Transverse colon (tissue), 4 donors: Measurements from ENCODE around the gene PLCL1. TPM values are rescaled to one million over a fixed set of nuclear protein-coding genes. Genes with fewer than 3 reads are reported as not detected.
"Not testable (repeated sequence)": the region's sequence is repeated elsewhere in the genome, so short reads cannot be mapped to it uniquely, and the experiment has no call there.

ENCODE experiments used
- DNase-seq: peaks from one replicate; pipeline ENCODE4 v3.0.0-alpha.2; 2019
- H3K27ac ChIP-seq, 4 donors: fragments of 200-600 bp; sonication (generic); 2 replicates each; pipeline ENCODE4 v1.5.1; 2016 to 2018; ENCODE audit warnings: inconsistent platforms in 4 of 4
- H3K27me3 ChIP-seq: fragments of 200-600 bp; sonication (generic); 2 replicates; pipeline ENCODE4 v1.5.1; 2017; ENCODE audit warnings: inconsistent platforms
- H3K36me3 ChIP-seq, 4 donors: fragments of 200-600 bp; sonication (generic); 2 replicates each; pipeline ENCODE4 v1.5.1; 2017 to 2019; ENCODE audit warnings: inconsistent platforms in 4 of 4
- H3K4me1 ChIP-seq, 4 donors: fragments of 200-600 bp; sonication (generic); 2 replicates each; pipeline ENCODE4 v1.5.1; 2017 to 2020; ENCODE audit warnings: inconsistent platforms in 4 of 4
- H3K4me3 ChIP-seq, 4 donors: fragments of 200-600 bp; sonication (generic); 1 replicate in 1 of 4; 2 replicates in 3 of 4; pipeline versions ENCODE4 v1.5.1 to v1.6.1; 2017 to 2019; ENCODE audit warnings: inconsistent platforms in 4 of 4
- H3K9me3 ChIP-seq, 2 donors: fragments of 200-600 bp; sonication (generic); 2 replicates each; pipeline ENCODE4 v1.5.1; 2017 to 2019; ENCODE audit warnings: inconsistent platforms in 2 of 2
- EP300 ChIP-seq: sonication (generic); formaldehyde crosslinking; IDR thresholded peaks from one replicate; pipeline ENCODE4 v1.6.1; 2017; ENCODE audit warnings: antibody characterized with exemption, low read depth
- POLR2A ChIP-seq: fragments of 450-650 bp; IDR thresholded peaks from one replicate; pipeline ENCODE4 v1.6.1; 2016; ENCODE audit warnings: antibody characterized with exemption, mild to moderate bottlenecking, moderate library complexity
- POLR2AphosphoS5 ChIP-seq, 3 donors: sonication (generic); formaldehyde crosslinking; IDR thresholded peaks; one replicate each; pipeline ENCODE4 v1.6.1; 2016; ENCODE audit warnings: antibody characterized with exemption in 3 of 3
- WGBS, 2 donors: methylation state at CpG; one replicate each; pipeline ENCODE4 v1.1.5; 2018; ENCODE audit warnings: low coverage in 1 of 2; 5-methylcytosine and 5-hydroxymethylcytosine counted together
- in situ Hi-C, 4 donors: fragments of 200-750 bp; cut with MboI; loops; one replicate each; pipeline versions ENCODE4 v1.15.0 to v1.15.1; 2017; ENCODE audit warnings: low sequenced_read_pairs in 3 of 4, low pct_ligation_motif_present in 1 of 4, low pct_unique_long_range_greater_than_20kb in 1 of 4
- intact Hi-C: fragments of 100-400 bp; cut with DNase I; formaldehyde crosslinking; loops from one replicate; pipeline ENCODE4 v1.15.1; 2023; ENCODE audit warnings: low total_unique reads
- total RNA-seq, 4 donors: library from RNA; depleted of rRNA; stranded (reverse); fragments of >200 nt; gene quantifications; one replicate each; pipeline ENCODE4 v1.1.0, GENCODE V29; 2016
- TF ChIP-seq, protein P1 (sequence below), 5 experiments: fragments of 200-600 bp in 3 of 5; fragments of 450-650 bp in 2 of 5; sonication (generic) in 3 of 5; IDR thresholded peaks; 1 replicate in 2 of 5; 2 replicates in 3 of 5; pipeline ENCODE4 v1.5.1; 2016 to 2017; ENCODE audit warnings: antibody characterized with exemption in 5 of 5, inconsistent platforms in 3 of 5, mild to moderate bottlenecking in 2 of 5, moderate library complexity in 1 of 5

Gene PLCL1
- total RNA-seq, 4 donors from 2014 or later, result 0.20 to 7.1 (median 5.3) TPM

DNA sequence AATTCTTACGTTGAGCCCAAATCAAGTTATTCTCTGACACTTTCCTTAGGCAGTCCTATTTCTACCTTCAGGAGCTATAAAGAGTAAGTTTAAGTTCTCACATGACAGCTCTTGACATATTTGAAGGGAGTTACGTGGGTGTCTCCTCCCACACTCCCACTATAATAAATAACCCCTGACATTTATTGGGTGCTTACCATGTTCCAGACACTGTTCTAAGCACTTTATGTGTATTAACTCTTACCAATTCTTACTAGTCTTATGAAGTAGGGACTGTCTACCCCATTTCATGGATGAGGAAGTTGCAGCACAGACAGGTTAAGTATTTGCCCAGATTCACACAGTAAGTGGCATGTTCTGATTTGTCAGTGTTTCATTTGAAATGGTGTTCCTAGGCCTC, 17.9 kb downstream of the PLCL1 start:
- Histone ChIP-seq H3K27ac (no peak overlapping the region), H3K27me3 (no peaks in the 10 kb centered on the region), H3K36me3 (no peaks in the 10 kb centered on the region), H3K9me3 (no peaks in the 10 kb centered on the region), H3K4me1 (no peaks in the 10 kb centered on the region), H3K4me3 (no peak overlapping the region)
- DNase-seq, result no peak
- intact Hi-C loops, result no loop called here
- 70 to 75% methylated on average over 2 of the region's 2 CpGs for WGBS, 2 donors
- in situ Hi-C loops, result loop anchor here in 1 of 4 donors (25.0 kb wide), 1 partner anchor 315 kb away; no protein-coding TSS in a partner anchor
- TF ChIP-seq POLR2AphosphoS5 (IDR thresholded peaks at IDR 0.05) (peak in 1 of 3 donors; percentile 48), POLR2A (no peak)

DNA sequence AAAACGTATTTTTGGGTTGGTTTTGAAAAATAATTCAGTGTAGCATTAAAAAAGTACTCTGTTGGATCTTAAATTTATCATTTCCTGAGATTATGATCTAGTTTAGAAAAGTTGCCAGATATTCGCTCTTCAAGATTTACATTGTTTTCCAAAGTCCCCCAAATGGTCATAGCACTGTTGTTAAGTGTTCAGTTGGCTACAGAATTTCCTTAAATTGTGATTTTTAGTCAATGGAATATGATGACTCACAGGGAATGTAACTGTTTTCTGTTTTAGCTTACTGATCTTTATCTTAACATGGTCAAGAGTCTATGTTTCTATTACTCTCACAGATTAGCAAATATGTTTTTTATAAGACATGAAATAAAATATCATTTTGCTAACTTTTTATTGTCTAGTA, 23.2 kb downstream of the PLCL1 start:
- Histone ChIP-seq H3K27ac (no peak overlapping the region), H3K27me3 (no peaks in the 10 kb centered on the region), H3K36me3 (no peaks in the 10 kb centered on the region), H3K4me3 (no peak overlapping the region), H3K9me3 (no peaks in the 10 kb centered on the region), H3K4me1 (no peaks in the 10 kb centered on the region)
- TF ChIP-seq, protein P1, sequence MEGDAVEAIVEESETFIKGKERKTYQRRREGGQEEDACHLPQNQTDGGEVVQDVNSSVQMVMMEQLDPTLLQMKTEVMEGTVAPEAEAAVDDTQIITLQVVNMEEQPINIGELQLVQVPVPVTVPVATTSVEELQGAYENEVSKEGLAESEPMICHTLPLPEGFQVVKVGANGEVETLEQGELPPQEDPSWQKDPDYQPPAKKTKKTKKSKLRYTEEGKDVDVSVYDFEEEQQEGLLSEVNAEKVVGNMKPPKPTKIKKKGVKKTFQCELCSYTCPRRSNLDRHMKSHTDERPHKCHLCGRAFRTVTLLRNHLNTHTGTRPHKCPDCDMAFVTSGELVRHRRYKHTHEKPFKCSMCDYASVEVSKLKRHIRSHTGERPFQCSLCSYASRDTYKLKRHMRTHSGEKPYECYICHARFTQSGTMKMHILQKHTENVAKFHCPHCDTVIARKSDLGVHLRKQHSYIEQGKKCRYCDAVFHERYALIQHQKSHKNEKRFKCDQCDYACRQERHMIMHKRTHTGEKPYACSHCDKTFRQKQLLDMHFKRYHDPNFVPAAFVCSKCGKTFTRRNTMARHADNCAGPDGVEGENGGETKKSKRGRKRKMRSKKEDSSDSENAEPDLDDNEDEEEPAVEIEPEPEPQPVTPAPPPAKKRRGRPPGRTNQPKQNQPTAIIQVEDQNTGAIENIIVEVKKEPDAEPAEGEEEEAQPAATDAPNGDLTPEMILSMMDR (IDR thresholded peaks at IDR 0.05), result no peak
- no peak for TF ChIP-seq EP300
- no peak for TF ChIP-seq POLR2AphosphoS5 (IDR thresholded peaks at IDR 0.05)
- TF ChIP-seq POLR2A, result no peak
- WGBS, 2 donors, result 68 to 73% methylated on average over 2 of the region's 2 CpGs
- in situ Hi-C loops, result no loop called here
- intact Hi-C loops, result no loop called here
- no peak for DNase-seq

DNA sequence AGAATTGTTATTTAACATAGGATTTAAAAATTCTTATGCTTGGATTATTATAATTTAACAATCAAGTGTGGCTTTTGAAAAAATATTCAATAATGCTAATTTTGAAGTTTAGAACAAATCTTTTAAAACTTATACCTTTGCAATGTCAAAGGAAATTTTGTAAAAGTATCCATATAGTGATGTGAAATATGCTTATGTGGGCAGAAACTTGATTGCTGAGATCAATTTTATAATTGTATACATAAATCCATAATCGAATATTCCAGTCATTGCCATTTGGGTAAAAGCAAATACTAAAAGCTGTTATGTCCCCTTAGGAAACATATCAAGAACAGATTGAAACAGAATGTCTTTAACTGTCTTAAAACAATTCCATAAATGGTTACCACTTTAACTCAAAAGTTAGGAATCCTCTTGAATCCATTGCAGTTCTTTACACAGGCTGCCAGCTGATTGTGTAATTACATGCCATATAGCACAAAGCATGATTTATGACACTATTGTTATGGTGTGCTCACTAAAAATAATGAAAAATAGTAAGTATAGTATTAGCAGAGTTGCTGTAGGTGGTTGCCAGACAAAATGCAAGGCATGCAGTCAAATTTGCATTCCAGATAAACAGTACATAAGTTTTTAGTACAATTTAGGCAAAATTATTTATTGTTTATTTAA, 24.2 kb downstream of the PLCL1 start:
- TF ChIP-seq POLR2A (no peak), EP300 (no peak), POLR2AphosphoS5 (IDR thresholded peaks at IDR 0.05) (no peak)
- TF ChIP-seq, protein P1 (IDR thresholded peaks at IDR 0.05), result no peak
- in situ Hi-C loops (no loop called here), intact Hi-C loops (no loop called here)
- no peaks in the 10 kb centered on the region for H3K9me3 ChIP-seq
- WGBS, 2 donors, result 41 to 53% methylated on average over 1 of the region's 1 CpG
- DNase-seq, result no peak
- no peak overlapping the region for H3K4me3 ChIP-seq
- no peak overlapping the region for H3K27ac ChIP-seq
- no peaks in the 10 kb centered on the region for H3K27me3 ChIP-seq
- H3K36me3 ChIP-seq, result no peaks in the 10 kb centered on the region
- no peaks in the 10 kb centered on the region for H3K4me1 ChIP-seq

DNA sequence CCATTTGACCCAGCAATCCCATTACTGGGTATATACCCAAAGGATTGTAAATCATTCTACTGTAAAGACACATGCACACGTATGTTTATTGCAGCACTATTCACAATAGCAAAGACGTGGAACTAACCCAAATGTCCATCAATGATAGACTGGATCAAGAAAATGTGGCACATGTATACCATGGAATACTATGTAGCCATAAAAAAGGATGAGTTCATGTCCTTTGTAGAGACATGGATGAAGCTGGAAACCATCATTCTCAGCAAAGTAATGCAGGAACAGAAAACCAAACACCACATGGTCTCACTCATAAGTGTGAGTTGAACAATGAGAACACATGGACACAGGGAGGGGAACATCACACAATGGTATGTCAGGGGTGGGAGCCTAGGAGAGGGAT, 30.4 kb downstream of the PLCL1 start:
- H3K27me3 ChIP-seq, H3K36me3 ChIP-seq, H3K4me3 ChIP-seq, H3K9me3 ChIP-seq, H3K27ac ChIP-seq, in situ Hi-C loops, DNase-seq, intact Hi-C loops: not testable (repeated sequence)
- peaks cover 0 to 12% (median 0%) of the 10 kb centered on the region in 4 donors for H3K4me1 ChIP-seq
- WGBS, 2 donors, result 73 to 92% methylated on average over 2 of the region's 2 CpGs

DNA sequence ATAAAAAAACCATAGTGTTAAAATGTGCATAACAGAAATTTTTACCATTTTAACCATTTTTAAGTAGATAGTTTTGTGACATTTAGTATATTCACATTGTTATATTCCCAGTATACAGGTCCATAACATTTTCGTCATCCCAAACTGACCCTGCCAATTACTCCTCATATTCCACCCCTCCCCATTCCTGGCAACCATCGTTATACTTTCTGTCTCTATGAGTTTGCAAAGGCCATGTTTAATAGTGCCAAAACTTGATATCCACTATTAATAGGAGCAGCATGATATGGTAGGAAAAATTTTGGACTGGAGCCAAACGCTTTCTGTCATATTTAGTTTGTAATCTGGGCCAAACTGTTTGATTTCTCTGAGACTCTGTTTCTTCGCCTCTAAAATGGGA, 30.9 kb downstream of the PLCL1 start:
- H3K27me3 ChIP-seq, result no peaks in the 10 kb centered on the region
- H3K36me3 ChIP-seq, result no peaks in the 10 kb centered on the region
- no peak for TF ChIP-seq EP300
- no peak for TF ChIP-seq POLR2AphosphoS5 (IDR thresholded peaks at IDR 0.05)
- TF ChIP-seq POLR2A, result no peak
- TF ChIP-seq, protein P1 (IDR thresholded peaks at IDR 0.05), result no peak
- H3K4me1 ChIP-seq, result peaks cover 0 to 12% (median 0%) of the 10 kb centered on the region in 4 donors
- intact Hi-C loops, result no loop called here
- no peak overlapping the region for H3K4me3 ChIP-seq
- no peak for DNase-seq
- H3K27ac ChIP-seq, result no peak overlapping the region
- no peaks in the 10 kb centered on the region for H3K9me3 ChIP-seq
- in situ Hi-C loops, result no loop called here
- WGBS, 2 donors, result 59 to 76% methylated on average over 4 of the region's 4 CpGs
